ENCODE results near the gene TMEM156.

The TMEM156 gene

GRCh38 chr4:38926896-38927295, 105.3 kb downstream of the TMEM156 start:
- Histone ChIP-seq H3K4me2 (ENCODE audit: low read length) (no peak overlapping the region), H3K79me2 (ENCODE audit: low read length) (no peaks in the 10 kb centered on the region), H3K4me3 (ENCODE audit: low read length) (no peak overlapping the region), H3K4me1 (ENCODE audit: low read length) (peaks cover 15% of the 10 kb centered on the region), H3K9me3 (ENCODE audit: insufficient read depth, low read length) (no peaks in the 10 kb centered on the region), H3K36me3 (replicated peaks; ENCODE audit: low read depth, low read length) (no peaks in the 10 kb centered on the region), H3K27me3 (ENCODE audit: low read depth, low read length) (no peaks in the 10 kb centered on the region), H2AFZ (ENCODE audit: low read depth, low read length) (no peak overlapping the region), H3K27ac (ENCODE audit: low read length) (no peak overlapping the region), H4K20me1 (ENCODE audit: insufficient read depth, low read length) (no peaks in the 10 kb centered on the region), H3K9ac (ENCODE audit: low read length) (no peak overlapping the region)
- TF ChIP-seq CTCF (IDR thresholded peaks at IDR 0.05; ENCODE audit: low read depth, low read length) = no peak
- no peak for TF ChIP-seq EZH2phosphoT487 (IDR thresholded peaks at IDR 0.05; ENCODE audit: low read depth)

- Histone ChIP-seq H4K20me1 (ENCODE audit: insufficient read depth, low read length) (no peaks in the 10 kb centered on the region), H2AFZ (ENCODE audit: low read depth, low read length) (no peak overlapping the region), H3K79me2 (ENCODE audit: low read length) (no peaks in the 10 kb centered on the region), H3K4me1 (ENCODE audit: low read length) (peaks cover 13% of the 10 kb centered on the region), H3K27ac (ENCODE audit: low read length) (no peak overlapping the region), H3K9ac (ENCODE audit: low read length) (no peak overlapping the region), H3K4me2 (ENCODE audit: low read length) (no peak overlapping the region), H3K4me3 (ENCODE audit: low read length) (no peak overlapping the region), H3K9me3 (ENCODE audit: insufficient read depth, low read length) (no peaks in the 10 kb centered on the region), H3K36me3 (replicated peaks; ENCODE audit: low read depth, low read length) (no peaks in the 10 kb centered on the region), H3K27me3 (ENCODE audit: low read depth, low read length) (no peaks in the 10 kb centered on the region)
- TF ChIP-seq CTCF (IDR thresholded peaks at IDR 0.05; ENCODE audit: low read depth, low read length) = no peak
- no peak for TF ChIP-seq EZH2phosphoT487 (IDR thresholded peaks at IDR 0.05; ENCODE audit: low read depth)
Observed at GRCh38 chr4:38925492-38926413, 106.5 kb downstream of the TMEM156 start.

DNA sequence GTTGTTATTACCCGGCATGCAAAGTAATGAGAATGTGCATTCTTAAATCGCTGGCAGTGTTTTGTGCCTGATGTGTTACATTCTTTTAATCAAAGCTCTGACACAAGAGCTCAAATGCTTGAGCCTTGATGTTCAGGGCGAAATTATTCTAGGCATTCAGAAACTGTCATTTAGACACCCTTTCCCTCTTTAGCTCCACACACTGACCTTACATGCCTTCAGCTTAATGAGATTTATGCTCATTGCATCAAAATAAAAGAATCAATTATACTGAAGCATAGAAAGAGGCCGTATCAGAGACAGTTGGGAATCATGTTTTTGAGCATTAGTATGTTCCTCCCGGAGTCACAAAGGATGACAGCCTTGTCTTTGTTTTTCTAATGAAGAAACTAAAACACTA, 107.9 kb downstream of the TMEM156 start:
- no peak overlapping the region for H2AFZ ChIP-seq (ENCODE audit: low read depth, low read length)
- TF ChIP-seq CTCF (IDR thresholded peaks at IDR 0.05; ENCODE audit: low read depth, low read length) (no peak), EZH2phosphoT487 (IDR thresholded peaks at IDR 0.05; ENCODE audit: low read depth) (no peak)
- no peaks in the 10 kb centered on the region for H3K36me3 ChIP-seq (replicated peaks; ENCODE audit: low read depth, low read length)

GRCh38 chr4:38923746-38924145, 108.5 kb downstream of the TMEM156 start:
- Histone ChIP-seq H3K9me3 (ENCODE audit: insufficient read depth, low read length) (no peaks in the 10 kb centered on the region), H3K9ac (ENCODE audit: low read length) (no peak overlapping the region), H2AFZ (ENCODE audit: low read depth, low read length) (no peak overlapping the region), H3K4me3 (ENCODE audit: low read length) (no peak overlapping the region), H3K27me3 (ENCODE audit: low read depth, low read length) (no peaks in the 10 kb centered on the region), H3K4me1 (ENCODE audit: low read length) (no peaks in the 10 kb centered on the region), H3K27ac (ENCODE audit: low read length) (no peak overlapping the region), H3K79me2 (ENCODE audit: low read length) (no peaks in the 10 kb centered on the region), H3K36me3 (replicated peaks; ENCODE audit: low read depth, low read length) (no peaks in the 10 kb centered on the region), H3K4me2 (ENCODE audit: low read length) (no peak overlapping the region), H4K20me1 (ENCODE audit: insufficient read depth, low read length) (no peaks in the 10 kb centered on the region)
- TF ChIP-seq CTCF (IDR thresholded peaks at IDR 0.05; ENCODE audit: low read depth, low read length) (no peak), EZH2phosphoT487 (IDR thresholded peaks at IDR 0.05; ENCODE audit: low read depth) (no peak)

More for the DNA sequence above, 107.9 kb downstream of the TMEM156 start:
- no peak overlapping the region for H3K9ac ChIP-seq (ENCODE audit: low read length)
- H3K4me2 ChIP-seq (ENCODE audit: low read length) = no peak overlapping the region
- no peak overlapping the region for H3K27ac ChIP-seq (ENCODE audit: low read length)
- no peaks in the 10 kb centered on the region for H3K79me2 ChIP-seq (ENCODE audit: low read length)
- H3K4me1 ChIP-seq (ENCODE audit: low read length) = no peaks in the 10 kb centered on the region
- H3K9me3 ChIP-seq (ENCODE audit: insufficient read depth, low read length) = no peaks in the 10 kb centered on the region
- no peaks in the 10 kb centered on the region for H4K20me1 ChIP-seq (ENCODE audit: insufficient read depth, low read length)
- H3K4me3 ChIP-seq (ENCODE audit: low read length) = no peak overlapping the region
- no peaks in the 10 kb centered on the region for H3K27me3 ChIP-seq (ENCODE audit: low read depth, low read length)
